Spleen (tissue), 7 donors: Measurements from ENCODE around the gene HRH1.

Experiments used
- POLR2A ChIP-seq, 3 donors: fragments of 450-650 bp; IDR thresholded peaks; one replicate each; pipeline ENCODE4 v1.5.1; 2017; ENCODE audit warnings: antibody characterized with exemption in 3 of 3, mild to moderate bottlenecking in 1 of 3
- POLR2AphosphoS5 ChIP-seq, 3 donors: sonication (generic); formaldehyde crosslinking; IDR thresholded peaks; one replicate each; pipeline ENCODE4 v1.5.1; 2017; ENCODE audit warnings: antibody characterized with exemption in 3 of 3
- TF ChIP-seq, protein P1 (sequence below), 11 experiments: fragments of 200-600 bp in 7 of 11; fragments of 450-650 bp in 4 of 11; sonication (generic) in 4 of 11; IDR thresholded peaks in 8 of 11; conservative IDR thresholded peaks in 3 of 11; 1 replicate in 7 of 11; 2 replicates in 4 of 11; pipeline versions ENCODE4 v1.4.0 to v1.8.0; 2016 to 2021; ENCODE audit warnings: antibody characterized with exemption in 11 of 11, inconsistent platforms in 4 of 11, mild to moderate bottlenecking in 1 of 11
- donor health status: DM: no; HTN: no; CAD: no; lungs with moderate emphysema.
- donor health status: DM: no; HTN: no; CAD: no.
- donor health status: DM: no; HTN: no; CAD: no.

DNA sequence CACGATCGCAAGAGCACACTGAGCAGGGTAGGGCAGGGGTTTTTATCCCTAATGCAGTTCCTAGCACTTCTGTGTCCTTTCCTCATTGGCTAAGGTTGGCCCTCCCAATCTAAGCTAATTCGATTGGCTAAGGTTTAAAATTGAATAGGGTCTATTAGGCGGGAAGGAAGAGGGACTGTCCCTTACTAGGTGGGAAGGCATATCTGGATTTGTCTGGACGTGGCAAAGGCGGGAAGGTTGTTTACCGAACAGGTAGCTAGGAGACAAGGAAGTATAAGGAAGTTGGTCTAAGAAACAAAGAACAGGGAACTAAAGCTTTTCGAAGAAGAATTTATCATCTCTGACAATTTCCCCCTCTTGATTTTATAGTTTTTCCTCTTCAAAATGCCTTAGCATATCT is 93.1 kb downstream of the HRH1 start:
- TF ChIP-seq, protein P1, sequence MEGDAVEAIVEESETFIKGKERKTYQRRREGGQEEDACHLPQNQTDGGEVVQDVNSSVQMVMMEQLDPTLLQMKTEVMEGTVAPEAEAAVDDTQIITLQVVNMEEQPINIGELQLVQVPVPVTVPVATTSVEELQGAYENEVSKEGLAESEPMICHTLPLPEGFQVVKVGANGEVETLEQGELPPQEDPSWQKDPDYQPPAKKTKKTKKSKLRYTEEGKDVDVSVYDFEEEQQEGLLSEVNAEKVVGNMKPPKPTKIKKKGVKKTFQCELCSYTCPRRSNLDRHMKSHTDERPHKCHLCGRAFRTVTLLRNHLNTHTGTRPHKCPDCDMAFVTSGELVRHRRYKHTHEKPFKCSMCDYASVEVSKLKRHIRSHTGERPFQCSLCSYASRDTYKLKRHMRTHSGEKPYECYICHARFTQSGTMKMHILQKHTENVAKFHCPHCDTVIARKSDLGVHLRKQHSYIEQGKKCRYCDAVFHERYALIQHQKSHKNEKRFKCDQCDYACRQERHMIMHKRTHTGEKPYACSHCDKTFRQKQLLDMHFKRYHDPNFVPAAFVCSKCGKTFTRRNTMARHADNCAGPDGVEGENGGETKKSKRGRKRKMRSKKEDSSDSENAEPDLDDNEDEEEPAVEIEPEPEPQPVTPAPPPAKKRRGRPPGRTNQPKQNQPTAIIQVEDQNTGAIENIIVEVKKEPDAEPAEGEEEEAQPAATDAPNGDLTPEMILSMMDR (IDR thresholded peaks at IDR 0.05 in 8 of 11, conservative IDR thresholded peaks at IDR 0.05 in 3 of 11): no peak
- TF ChIP-seq POLR2A (IDR thresholded peaks at IDR 0.05) (no peak), POLR2AphosphoS5 (IDR thresholded peaks at IDR 0.05) (no peak)
